Suprapubic skin (tissue), 4 donors: Measurements from ENCODE around the gene MARK4. TPM values are rescaled to one million over a fixed set of nuclear protein-coding genes. Genes with fewer than 3 reads are reported as not detected.

Experiments used
- DNase-seq, 2 donors: peaks; one replicate each; pipeline ENCODE4 v3.0.0-alpha.2; 2019; ENCODE audit warnings: low spot score in 2 of 2
- H3K27ac ChIP-seq: fragments of 200-600 bp; sonication (generic); one replicate; pipeline ENCODE4 v1.5.1; 2019
- H3K27me3 ChIP-seq: fragments of 200-600 bp; sonication (generic); one replicate; pipeline ENCODE4 v1.5.1; 2019
- H3K36me3 ChIP-seq: fragments of 200-600 bp; sonication (generic); one replicate; pipeline ENCODE4 v1.5.1; 2019
- H3K4me1 ChIP-seq: fragments of 200-600 bp; sonication (generic); one replicate; pipeline ENCODE4 v1.5.1; 2019
- H3K4me3 ChIP-seq: fragments of 200-600 bp; sonication (generic); one replicate; pipeline ENCODE4 v1.5.1; 2019; ENCODE audit warnings: mild to moderate bottlenecking
- H3K9me3 ChIP-seq: fragments of 200-600 bp; sonication (generic); one replicate; pipeline ENCODE4 v1.5.1; 2019
- CTCF ChIP-seq, 2 donors: fragments of 200-600 bp in 1 of 2; fragments of 450-650 bp in 1 of 2; sonication (generic) in 1 of 2; IDR thresholded peaks; one replicate each; pipeline ENCODE4 v1.5.1; 2016 to 2019; ENCODE audit warnings: antibody characterized with exemption in 2 of 2, mild to moderate bottlenecking in 1 of 2, moderate library complexity in 1 of 2
- EP300 ChIP-seq: sonication (generic); formaldehyde crosslinking; IDR thresholded peaks from one replicate; pipeline ENCODE4 v1.6.1; 2017; ENCODE audit warnings: antibody characterized with exemption
- POLR2A ChIP-seq, 2 donors: fragments of 450-650 bp; IDR thresholded peaks; one replicate each; pipeline ENCODE4 v1.6.1; 2017; ENCODE audit warnings: antibody characterized with exemption in 2 of 2, mild to moderate bottlenecking in 2 of 2, moderate library complexity in 2 of 2
- POLR2AphosphoS5 ChIP-seq, 3 donors: sonication (generic); formaldehyde crosslinking; IDR thresholded peaks; one replicate each; pipeline ENCODE4 v1.6.1; 2017; ENCODE audit warnings: antibody characterized with exemption in 3 of 3
- WGBS: methylation state at CpG from one replicate; pipeline ENCODE4 v1.1.5; 2018; 5-methylcytosine and 5-hydroxymethylcytosine counted together
- total RNA-seq, 4 donors: library from RNA; depleted of rRNA; stranded (reverse); fragments of >200 nt; gene quantifications; one replicate each; pipeline ENCODE4 v1.1.0, GENCODE V29; 2016

MARK4 gene
- total RNA-seq, 4 donors from 2014 or later = 37.4 to 56.2 (median 49.0) TPM

GRCh38 chr19:45213031-45213430 is 38.0 kb upstream of the MARK4 start:
- H3K9me3 ChIP-seq = no peaks in the 10 kb centered on the region
- no peak overlapping the region for H3K27ac ChIP-seq
- H3K4me1 ChIP-seq = peaks cover 32% of the 10 kb centered on the region
- no peaks in the 10 kb centered on the region for H3K36me3 ChIP-seq
- no peak for TF ChIP-seq POLR2A (IDR thresholded peaks at IDR 0.05)
- no peak for TF ChIP-seq EP300
- TF ChIP-seq POLR2AphosphoS5 (IDR thresholded peaks at IDR 0.05) = no peak
- no peak for TF ChIP-seq CTCF (IDR thresholded peaks at IDR 0.05)
- DNase-seq = no peak
- WGBS = 78% methylated on average over 21 of the region's 23 CpGs
- H3K4me3 ChIP-seq = no peak overlapping the region
- peaks cover 29% of the 10 kb centered on the region for H3K27me3 ChIP-seq

GRCh38 chr19:45215391-45216191 is 35.5 kb upstream of the MARK4 start:
- Histone ChIP-seq H3K4me1 (peaks cover 32% of the 10 kb centered on the region), H3K4me3 (no peak overlapping the region), H3K9me3 (no peaks in the 10 kb centered on the region), H3K36me3 (no peaks in the 10 kb centered on the region), H3K27ac (no peak overlapping the region), H3K27me3 (peaks cover 35% of the 10 kb centered on the region)
- TF ChIP-seq POLR2AphosphoS5 (IDR thresholded peaks at IDR 0.05) (no peak), CTCF (IDR thresholded peaks at IDR 0.05) (no peak), POLR2A (IDR thresholded peaks at IDR 0.05) (no peak), EP300 (no peak)
- DNase-seq = no peak
- 18% methylated on average over 21 of the region's 35 CpGs for WGBS

GRCh38 chr19:45216667-45217066 is 34.4 kb upstream of the MARK4 start:
- DNase-seq = no peak
- Histone ChIP-seq H3K4me1 (peaks cover 32% of the 10 kb centered on the region), H3K27me3 (peaks cover 38% of the 10 kb centered on the region), H3K27ac (no peak overlapping the region), H3K36me3 (no peaks in the 10 kb centered on the region), H3K9me3 (no peaks in the 10 kb centered on the region), H3K4me3 (no peak overlapping the region)
- TF ChIP-seq CTCF (IDR thresholded peaks at IDR 0.05) = no peak
- no peak for TF ChIP-seq EP300
- TF ChIP-seq POLR2A (IDR thresholded peaks at IDR 0.05) = no peak
- 59% methylated on average over 6 of the region's 6 CpGs for WGBS

- Histone ChIP-seq H3K27me3 (peaks cover 38% of the 10 kb centered on the region), H3K4me1 (peaks cover 25% of the 10 kb centered on the region), H3K27ac (no peak overlapping the region), H3K9me3 (no peaks in the 10 kb centered on the region), H3K4me3 (no peak overlapping the region), H3K36me3 (no peaks in the 10 kb centered on the region)
- WGBS = 66% methylated on average over 22 of the region's 46 CpGs
- DNase-seq = no peak
- TF ChIP-seq POLR2A (IDR thresholded peaks at IDR 0.05) (no peak), CTCF (IDR thresholded peaks at IDR 0.05) (no peak), POLR2AphosphoS5 (IDR thresholded peaks at IDR 0.05) (no peak), EP300 (no peak)
Measured at GRCh38 chr19:45217193-45217956, 33.7 kb upstream of the MARK4 start.

GRCh38 chr19:45217957-45218334 is 33.1 kb upstream of the MARK4 start:
- no peak overlapping the region for H3K27ac ChIP-seq
- no peaks in the 10 kb centered on the region for H3K9me3 ChIP-seq
- H3K4me3 ChIP-seq = no peak overlapping the region
- TF ChIP-seq CTCF (IDR thresholded peaks at IDR 0.05) = no peak
- no peak for TF ChIP-seq EP300
- TF ChIP-seq POLR2A (IDR thresholded peaks at IDR 0.05) = no peak
- TF ChIP-seq POLR2AphosphoS5 (IDR thresholded peaks at IDR 0.05) = no peak
- peaks cover 21% of the 10 kb centered on the region for H3K4me1 ChIP-seq
- H3K36me3 ChIP-seq = no peaks in the 10 kb centered on the region
- WGBS = 67% methylated on average over 14 of the region's 14 CpGs
- peaks cover 38% of the 10 kb centered on the region for H3K27me3 ChIP-seq
- DNase-seq = no peak
